HepG2 (cell line): ENCODE results near the gene ABCC8. TPM values are rescaled to one million over a fixed set of nuclear protein-coding genes. Genes with fewer than 3 reads are reported as not detected.

Source experiments
- EHMT2 ChIP-seq: fragments of 200-600 bp; sonication (generic); IDR thresholded peaks from 2 replicates; pipeline ENCODE4 v1.7.0; 2017; ENCODE audit warnings: antibody characterized with exemption, low read depth, low read length, borderline replicate concordance
- GATAD2A ChIP-seq: IDR thresholded peaks from 2 replicates; pipeline ENCODE4 v1.6.1; 2016
- IKZF4 ChIP-seq: sonication (generic); formaldehyde crosslinking; IDR thresholded peaks from 2 replicates; pipeline ENCODE4 v1.5.1; 2020; ENCODE audit warnings: borderline replicate concordance, mild to moderate bottlenecking, low read depth, missing genetic modification reagents; ENCODE audit errors: not compliant biosample characterization
- JARID2 ChIP-seq: sonication (generic); formaldehyde crosslinking; IDR thresholded peaks from 2 replicates; pipeline ENCODE4 v1.8.1; 2023; ENCODE audit warnings: missing genetic modification reagents, inconsistent platforms; ENCODE audit not compliant: insufficient replicate concordance
- KAT2B ChIP-seq: fragments of 150-350 bp; IDR thresholded peaks from 2 replicates; pipeline ENCODE4 v1.6.1; 2014; ENCODE audit warnings: low read depth, low read length, borderline replicate concordance
- MAZ ChIP-seq, 2 experiments: sonication (generic) in 1 of 2; formaldehyde crosslinking in 1 of 2; IDR thresholded peaks; 2 replicates each; pipeline versions ENCODE4 v1.5.0 to v1.6.1; 2012 to 2020; ENCODE audit warnings: low read depth in 2 of 2, mild to moderate bottlenecking in 2 of 2, borderline replicate concordance in 1 of 2, improper control_type of control experiment in 1 of 2, low read length in 1 of 2, missing genetic modification reagents in 1 of 2, moderate library complexity in 1 of 2
- MTA1 ChIP-seq: sonication (generic); formaldehyde crosslinking; IDR thresholded peaks from 2 replicates; pipeline ENCODE4 v1.4.0; 2020; ENCODE audit warnings: missing genetic modification reagents, mild to moderate bottlenecking, borderline replicate concordance
- RXRB ChIP-seq: IDR thresholded peaks from 2 replicates; pipeline ENCODE4 v1.6.1; 2016; ENCODE audit warnings: borderline replicate concordance, missing genetic modification reagents, missing compliant biosample characterization
- SIN3A ChIP-seq: IDR thresholded peaks from 2 replicates; pipeline ENCODE4 v1.6.1; 2011; ENCODE audit warnings: low read depth, mild to moderate bottlenecking, control low read depth, low read length, borderline replicate concordance
- SMARCC2 ChIP-seq: fragments of 450-650 bp; IDR thresholded peaks from 2 replicates; pipeline ENCODE4 v1.6.1; 2017; ENCODE audit warnings: antibody characterized with exemption, mild to moderate bottlenecking
- SOX6 ChIP-seq, 2 experiments: fragments of 450-650 bp in 1 of 2; sonication (generic) in 1 of 2; formaldehyde crosslinking in 1 of 2; IDR thresholded peaks; 2 replicates each; pipeline versions ENCODE4 v1.4.0 to v1.6.1; 2017 to 2020; ENCODE audit warnings: antibody characterized with exemption in 1 of 2, mild to moderate bottlenecking in 1 of 2, missing genetic modification reagents in 1 of 2
- TEAD3 ChIP-seq: optimal IDR thresholded peaks from 2 replicates; pipeline ENCODE3; 2016; ENCODE audit warnings: borderline replicate concordance
- U2AF2 ChIP-seq: fragments of 200-400 bp; formaldehyde crosslinking; IDR thresholded peaks from 2 replicates; pipeline ENCODE4 v1.6.1; 2017; ENCODE audit warnings: low read depth, mild to moderate bottlenecking, low read length
- ZNF205 ChIP-seq: IDR thresholded peaks from 2 replicates; pipeline ENCODE4 v1.6.1; 2018; ENCODE audit warnings: missing biosample characterization, missing genetic modification reagents
- ZNF3 ChIP-seq: IDR thresholded peaks from 2 replicates; pipeline ENCODE4 v1.7.0; 2017; ENCODE audit warnings: inconsistent platforms
- ZNF335 ChIP-seq: sonication (generic); formaldehyde crosslinking; IDR thresholded peaks from 2 replicates; pipeline ENCODE4 v1.4.0; 2020; ENCODE audit warnings: missing genetic modification reagents
- ZNF772 ChIP-seq: sonication (generic); formaldehyde crosslinking; IDR thresholded peaks from 2 replicates; pipeline ENCODE4 v1.5.0; 2020; ENCODE audit warnings: mild to moderate bottlenecking, missing genetic modification reagents
- ZNF816 ChIP-seq: sonication (generic); formaldehyde crosslinking; IDR thresholded peaks from 2 replicates; pipeline ENCODE4 v1.8.0; 2022; ENCODE audit warnings: missing genetic modification reagents, mild to moderate bottlenecking, borderline replicate concordance
- polyA plus RNA-seq, 8 experiments: library from polyadenylated mRNA; depleted of rRNA in 3 of 8; stranded (reverse) in 7 of 8; unstranded in 1 of 8; fragments of >200 nt; fragmentation: Illumina TruSeq in 4 of 8; extraction: Trizol in 4 of 8; gene quantifications; 2 replicates each; pipeline versions ENCODE4 v1.2.1 to v1.2.3, GENCODE V29; 2011 to 2016; ENCODE audit warnings: low read depth in 4 of 8, missing spikeins in 1 of 8, mixed read lengths in 1 of 8; ENCODE audit not compliant: insufficient read depth in 1 of 8
- total RNA-seq, 5 experiments: library from RNA; depleted of rRNA; stranded (reverse); fragments of >200 nt; fragmentation: Illumina TruSeq; extraction: Trizol; gene quantifications; 2 replicates each; pipeline ENCODE4 v1.2.3, GENCODE V29; 2016; ENCODE audit warnings: low read depth in 1 of 5
- TF ChIP-seq, protein P1 (sequence below), 2 experiments: sonication (generic) in 1 of 2; formaldehyde crosslinking in 1 of 2; IDR thresholded peaks; 2 replicates each; pipeline versions ENCODE4 v1.4.0 to v1.6.1; 2018 to 2020; ENCODE audit warnings: missing genetic modification reagents in 2 of 2, borderline replicate concordance in 1 of 2, low read depth in 1 of 2, mild to moderate bottlenecking in 1 of 2, missing biosample characterization in 1 of 2
- TF ChIP-seq, protein P2 (sequence below): sonication (generic); formaldehyde crosslinking; IDR thresholded peaks from 2 replicates; pipeline ENCODE4 v1.4.0; 2020; ENCODE audit warnings: mild to moderate bottlenecking, missing genetic modification reagents
- TF ChIP-seq, protein P3 (sequence below): sonication (generic); formaldehyde crosslinking; IDR thresholded peaks from 2 replicates; pipeline ENCODE4 v1.4.0; 2020; ENCODE audit warnings: mild to moderate bottlenecking, low read depth, missing genetic modification reagents

The ABCC8 gene
- total and polyA plus RNA-seq, 2 of the 13 experiments (the other 11 are each of a cell fraction or from before 2014, with no cell fraction given), result not detected

DNA sequence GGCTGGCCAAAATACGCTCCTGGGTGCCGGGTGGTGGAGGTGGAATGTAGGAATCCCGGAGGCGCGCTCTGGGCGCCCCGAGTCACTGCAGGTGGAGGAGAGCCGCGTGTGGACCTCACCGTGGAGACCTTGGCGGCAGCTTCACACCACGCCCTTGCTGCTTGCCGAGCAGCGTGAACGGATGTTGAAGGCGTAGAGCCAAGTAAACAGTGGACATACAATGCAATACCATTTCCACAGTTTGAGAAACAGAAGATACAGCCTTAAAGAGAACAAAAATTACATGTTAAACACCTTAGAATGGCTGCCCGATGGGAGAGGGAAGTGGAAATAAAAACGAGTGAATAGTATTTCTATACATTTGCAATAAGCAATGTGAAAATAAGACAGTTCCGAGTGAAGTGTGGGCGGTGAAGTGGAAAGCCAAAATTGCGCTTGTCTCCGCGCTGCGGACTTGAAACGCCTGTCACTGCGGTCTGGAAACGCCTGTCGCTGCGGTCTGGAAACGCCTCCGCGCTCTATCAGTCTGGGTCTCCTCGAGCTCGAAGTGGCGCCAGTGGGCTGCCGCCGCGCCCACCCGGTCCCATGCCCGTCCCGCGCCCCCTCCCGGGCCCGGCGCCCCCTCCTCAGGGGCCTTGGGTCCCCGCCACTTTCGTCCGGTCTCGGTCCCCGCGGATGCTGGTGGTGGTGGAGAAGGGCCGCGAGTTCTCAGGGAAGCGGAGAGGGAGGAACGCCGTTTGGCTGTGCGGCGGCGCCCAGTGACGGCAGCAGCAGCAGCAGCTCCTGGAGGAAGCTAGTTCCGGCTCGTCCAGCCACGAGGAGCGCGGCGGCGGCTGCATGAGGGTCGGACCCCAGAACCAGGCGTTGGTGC is 123.5 kb downstream of the ABCC8 start (continued):
- TF ChIP-seq SOX6 (IDR thresholded peaks at IDR 0.05) (no peak), SOX6 (CRISPR knock-in tag; IDR thresholded peaks at IDR 0.05) (peak; percentile 68), GATAD2A (CRISPR knock-in tag) (peak; percentile 78), TEAD3 (CRISPR knock-in tag) (no peak), ZNF205 (CRISPR knock-in tag) (no peak), MTA1 (CRISPR knock-in tag) (peak; percentile 75; the same call in 1 of the 2 replicates), ZNF335 (peak; percentile 22; the same call in 1 of the 2 replicates), EHMT2 (no peak), JARID2 (CRISPR knock-in tag) (no peak), MAZ (IDR thresholded peaks at IDR 0.05; ENCODE audit: borderline replicate concordance, low read depth, low read length) (no peak), MAZ (CRISPR knock-in tag; IDR thresholded peaks at IDR 0.05; ENCODE audit: low read depth) (peak; percentile 85; the same call in 1 of the 2 replicates), IKZF4 (CRISPR knock-in tag) (peak; percentile 56), ZNF3 (CRISPR knock-in tag) (no peak), KAT2B (no peak), ZNF816 (CRISPR knock-in tag) (peak; percentile 93), U2AF2 (no peak), ZNF772 (CRISPR knock-in tag) (peak; percentile 82), SMARCC2 (no peak), SIN3A (peak; percentile 60; the same call in 1 of the 2 replicates), RXRB (CRISPR knock-in tag) (no peak; the same call in 1 of the 2 replicates)
- TF ChIP-seq, protein P1, sequence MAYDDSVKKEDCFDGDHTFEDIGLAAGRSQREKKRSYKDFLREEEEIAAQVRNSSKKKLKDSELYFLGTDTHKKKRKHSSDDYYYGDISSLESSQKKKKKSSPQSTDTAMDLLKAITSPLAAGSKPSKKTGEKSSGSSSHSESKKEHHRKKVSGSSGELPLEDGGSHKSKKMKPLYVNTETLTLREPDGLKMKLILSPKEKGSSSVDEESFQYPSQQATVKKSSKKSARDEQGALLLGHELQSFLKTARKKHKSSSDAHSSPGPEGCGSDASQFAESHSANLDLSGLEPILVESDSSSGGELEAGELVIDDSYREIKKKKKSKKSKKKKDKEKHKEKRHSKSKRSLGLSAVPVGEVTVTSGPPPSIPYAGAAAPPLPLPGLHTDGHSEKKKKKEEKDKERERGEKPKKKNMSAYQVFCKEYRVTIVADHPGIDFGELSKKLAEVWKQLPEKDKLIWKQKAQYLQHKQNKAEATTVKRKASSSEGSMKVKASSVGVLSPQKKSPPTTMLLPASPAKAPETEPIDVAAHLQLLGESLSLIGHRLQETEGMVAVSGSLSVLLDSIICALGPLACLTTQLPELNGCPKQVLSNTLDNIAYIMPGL (CRISPR knock-in tag; IDR thresholded peaks at IDR 0.05; ENCODE audit: borderline replicate concordance in 1 of 2, low read depth in 1 of 2), result peak; percentile 62 to 81
- TF ChIP-seq, protein P2, sequence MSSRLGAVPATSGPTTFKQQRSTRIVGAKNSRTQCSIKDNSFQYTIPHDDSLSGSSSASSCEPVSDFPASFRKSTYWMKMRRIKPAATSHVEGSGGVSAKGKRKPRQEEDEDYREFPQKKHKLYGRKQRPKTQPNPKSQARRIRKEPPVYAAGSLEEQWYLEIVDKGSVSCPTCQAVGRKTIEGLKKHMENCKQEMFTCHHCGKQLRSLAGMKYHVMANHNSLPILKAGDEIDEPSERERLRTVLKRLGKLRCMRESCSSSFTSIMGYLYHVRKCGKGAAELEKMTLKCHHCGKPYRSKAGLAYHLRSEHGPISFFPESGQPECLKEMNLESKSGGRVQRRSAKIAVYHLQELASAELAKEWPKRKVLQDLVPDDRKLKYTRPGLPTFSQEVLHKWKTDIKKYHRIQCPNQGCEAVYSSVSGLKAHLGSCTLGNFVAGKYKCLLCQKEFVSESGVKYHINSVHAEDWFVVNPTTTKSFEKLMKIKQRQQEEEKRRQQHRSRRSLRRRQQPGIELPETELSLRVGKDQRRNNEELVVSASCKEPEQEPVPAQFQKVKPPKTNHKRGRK (CRISPR knock-in tag), result 0 out of 2 replicates have a peak, but pooled peaks have one; percentile 36
- TF ChIP-seq, protein P3, sequence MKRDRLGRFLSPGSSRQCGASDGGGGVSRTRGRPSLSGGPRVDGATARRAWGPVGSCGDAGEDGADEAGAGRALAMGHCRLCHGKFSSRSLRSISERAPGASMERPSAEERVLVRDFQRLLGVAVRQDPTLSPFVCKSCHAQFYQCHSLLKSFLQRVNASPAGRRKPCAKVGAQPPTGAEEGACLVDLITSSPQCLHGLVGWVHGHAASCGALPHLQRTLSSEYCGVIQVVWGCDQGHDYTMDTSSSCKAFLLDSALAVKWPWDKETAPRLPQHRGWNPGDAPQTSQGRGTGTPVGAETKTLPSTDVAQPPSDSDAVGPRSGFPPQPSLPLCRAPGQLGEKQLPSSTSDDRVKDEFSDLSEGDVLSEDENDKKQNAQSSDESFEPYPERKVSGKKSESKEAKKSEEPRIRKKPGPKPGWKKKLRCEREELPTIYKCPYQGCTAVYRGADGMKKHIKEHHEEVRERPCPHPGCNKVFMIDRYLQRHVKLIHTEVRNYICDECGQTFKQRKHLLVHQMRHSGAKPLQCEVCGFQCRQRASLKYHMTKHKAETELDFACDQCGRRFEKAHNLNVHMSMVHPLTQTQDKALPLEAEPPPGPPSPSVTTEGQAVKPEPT (CRISPR knock-in tag), result peak; percentile 82
